Esophagus muscularis mucosa (tissue), 4 donors: Measurements from ENCODE around the gene RNF186. TPM values are rescaled to one million over a fixed set of nuclear protein-coding genes. Genes with fewer than 3 reads are reported as not detected.
"Not testable (repeated sequence)": the region's sequence is repeated elsewhere in the genome, so short reads cannot be mapped to it uniquely, and the experiment has no call there.

Experiments used
- DNase-seq: peaks from one replicate; pipeline ENCODE4 v3.0.0-alpha.2; 2017; ENCODE audit errors: extremely low spot score
- H3K27ac ChIP-seq, 4 donors: fragments of 200-600 bp; sonication (generic); replicated peaks in 1 of 4; 1 replicate in 3 of 4; 2 replicates in 1 of 4; pipeline ENCODE4 v1.5.1; 2016 to 2019; ENCODE audit warnings: mild to moderate bottlenecking in 1 of 4
- H3K27me3 ChIP-seq, 4 donors: fragments of 200-600 bp; sonication (generic); one replicate each; pipeline versions ENCODE4 v1.5.1 to v1.6.0; 2016 to 2019
- H3K36me3 ChIP-seq, 4 donors: fragments of 200-600 bp; sonication (generic); one replicate each; pipeline ENCODE4 v1.5.1; 2016 to 2019
- H3K4me1 ChIP-seq, 4 donors: fragments of 200-600 bp; sonication (generic); one replicate each; pipeline ENCODE4 v1.5.1; 2016 to 2019
- H3K4me3 ChIP-seq, 4 donors: fragments of 200-600 bp; sonication (generic); 1 replicate in 2 of 4; 2 replicates in 2 of 4; pipeline ENCODE4 v1.5.1; 2016 to 2019; ENCODE audit warnings: mild to moderate bottlenecking in 4 of 4, moderate library complexity in 1 of 4
- H3K9me3 ChIP-seq, 4 donors: fragments of 200-600 bp; sonication (generic); 1 replicate in 3 of 4; 2 replicates in 1 of 4; pipeline ENCODE4 v1.5.1; 2016 to 2019
- CTCF ChIP-seq, 3 experiments: fragments of 200-600 bp in 2 of 3; fragments of 450-650 bp in 1 of 3; sonication (generic) in 2 of 3; IDR thresholded peaks; one replicate each; pipeline ENCODE4 v1.5.1; 2017 to 2019; ENCODE audit warnings: antibody characterized with exemption in 3 of 3, mild to moderate bottlenecking in 2 of 3, moderate library complexity in 1 of 3
- EP300 ChIP-seq: sonication (generic); formaldehyde crosslinking; IDR thresholded peaks from one replicate; pipeline ENCODE4 v1.6.1; 2017; ENCODE audit warnings: antibody characterized with exemption
- POLR2A ChIP-seq: fragments of 450-650 bp; IDR thresholded peaks from one replicate; pipeline ENCODE4 v1.6.1; 2017; ENCODE audit warnings: antibody characterized with exemption, moderate library complexity, mild to moderate bottlenecking, low read depth
- POLR2AphosphoS5 ChIP-seq, 2 donors: sonication (generic); formaldehyde crosslinking; IDR thresholded peaks; one replicate each; pipeline ENCODE4 v1.6.1; 2017; ENCODE audit warnings: antibody characterized with exemption in 2 of 2
- WGBS: methylation state at CpG from one replicate; pipeline ENCODE4 v1.1.5; 2018; 5-methylcytosine and 5-hydroxymethylcytosine counted together
- intact Hi-C: fragments of 100-400 bp; cut with DNase I; formaldehyde crosslinking; loops from one replicate; pipeline ENCODE4 v1.15.1; 2023
- total RNA-seq, 4 donors: library from RNA; depleted of rRNA; stranded (reverse); fragments of >200 nt; gene quantifications; one replicate each; pipeline versions ENCODE4 v1.1.0 to v1.2.1, GENCODE V29; 2016

Gene RNF186
- total RNA-seq, 4 donors from 2014 or later = not detected

DNA sequence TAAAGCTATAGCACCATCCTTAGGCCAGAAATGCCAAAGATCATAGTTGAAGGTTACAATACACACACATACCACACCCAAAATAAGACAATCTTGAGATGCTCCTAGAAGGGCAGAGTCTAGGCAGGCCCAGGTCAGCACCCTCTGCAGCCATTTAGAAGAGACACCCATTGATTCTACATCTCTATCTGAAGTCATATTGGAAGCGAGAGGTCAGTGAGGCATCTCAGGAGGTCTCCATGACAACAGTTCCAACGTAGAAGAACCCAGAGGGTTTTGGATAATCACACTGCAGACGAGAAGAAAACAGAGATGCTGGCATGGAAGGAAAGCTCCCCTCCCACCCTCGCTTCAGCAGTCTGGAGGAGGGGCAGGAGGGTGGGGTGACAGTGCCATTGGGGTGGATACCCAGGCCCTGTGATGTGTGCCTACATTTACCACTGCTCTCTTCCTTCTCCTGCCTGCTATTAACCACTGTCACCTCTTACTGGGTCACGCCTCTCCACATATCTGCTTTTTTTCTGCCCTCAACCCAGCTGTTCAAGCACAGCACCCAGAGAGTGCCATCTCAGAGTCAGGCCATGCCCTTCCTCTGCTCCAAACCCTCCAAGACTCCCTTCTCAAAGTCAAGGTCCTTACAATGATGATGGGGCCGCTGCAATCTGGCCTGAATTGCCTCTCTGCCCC lies 21.6 kb downstream of the RNF186 start:
- WGBS = 86% methylated on average over 5 of the region's 6 CpGs
- H3K36me3 ChIP-seq = peaks cover 10 to 58% (median 17%) of the 10 kb centered on the region in 4 donors
- intact Hi-C loops = no loop called here

GRCh38 chr1:19792237-19793002 lies 22.7 kb downstream of the RNF186 start:
- 87% methylated on average over 4 of the region's 4 CpGs for WGBS
- no peak overlapping the region for H3K27ac ChIP-seq
- TF ChIP-seq CTCF (IDR thresholded peaks at IDR 0.05) (no peak), EP300 (no peak)
- no peaks in the 10 kb centered on the region for H3K9me3 ChIP-seq
- H3K4me3 ChIP-seq = no peak overlapping the region
- no peaks in the 10 kb centered on the region for H3K27me3 ChIP-seq
- DNase-seq = no peak
- intact Hi-C loops = no loop called here
- H3K36me3 ChIP-seq = peaks cover 10 to 68% (median 17%) of the 10 kb centered on the region in 4 donors
- peaks cover 0 to 4% (median 0%) of the 10 kb centered on the region in 4 donors for H3K4me1 ChIP-seq

More for the DNA sequence above, 21.6 kb downstream of the RNF186 start:
- DNase-seq = no peak
- Histone ChIP-seq H3K4me1 (peaks cover 0 to 10% (median 6%) of the 10 kb centered on the region in 4 donors), H3K27me3 (no peaks in the 10 kb centered on the region), H3K4me3 (no peak overlapping the region), H3K27ac (no peak overlapping the region), H3K9me3 (no peaks in the 10 kb centered on the region)
- TF ChIP-seq EP300 = no peak
- no peak for TF ChIP-seq POLR2A
- no peak for TF ChIP-seq CTCF (IDR thresholded peaks at IDR 0.05)
- TF ChIP-seq POLR2AphosphoS5 (IDR thresholded peaks at IDR 0.05) = no peak

GRCh38 chr1:19790061-19790975 lies 24.8 kb downstream of the RNF186 start:
- H3K27me3 ChIP-seq, H3K27ac ChIP-seq, H3K4me3 ChIP-seq, H3K9me3 ChIP-seq, H3K4me1 ChIP-seq, DNase-seq, intact Hi-C loops: not testable (repeated sequence)
- H3K36me3 ChIP-seq = peaks cover 16 to 79% (median 30%) of the 10 kb centered on the region in 4 donors
- WGBS = 90% methylated on average over 9 of the region's 9 CpGs

- Histone ChIP-seq H3K9me3 (no peaks in the 10 kb centered on the region), H3K4me1 (no peaks in the 10 kb centered on the region), H3K27me3 (no peaks in the 10 kb centered on the region), H3K36me3 (peaks cover 9 to 84% (median 27%) of the 10 kb centered on the region in 4 donors), H3K27ac (no peak overlapping the region), H3K4me3 (no peak overlapping the region)
- DNase-seq = no peak
- intact Hi-C loops = no loop called here
- no peak for TF ChIP-seq CTCF (IDR thresholded peaks at IDR 0.05)
- no peak for TF ChIP-seq EP300
- no peak for TF ChIP-seq POLR2A
- TF ChIP-seq POLR2AphosphoS5 (IDR thresholded peaks at IDR 0.05) = no peak
- 77% methylated on average over 9 of the region's 9 CpGs for WGBS
These were observed 28.1 kb downstream of the RNF186 start for GRCh38 chr1:19786988-19787423.

DNA sequence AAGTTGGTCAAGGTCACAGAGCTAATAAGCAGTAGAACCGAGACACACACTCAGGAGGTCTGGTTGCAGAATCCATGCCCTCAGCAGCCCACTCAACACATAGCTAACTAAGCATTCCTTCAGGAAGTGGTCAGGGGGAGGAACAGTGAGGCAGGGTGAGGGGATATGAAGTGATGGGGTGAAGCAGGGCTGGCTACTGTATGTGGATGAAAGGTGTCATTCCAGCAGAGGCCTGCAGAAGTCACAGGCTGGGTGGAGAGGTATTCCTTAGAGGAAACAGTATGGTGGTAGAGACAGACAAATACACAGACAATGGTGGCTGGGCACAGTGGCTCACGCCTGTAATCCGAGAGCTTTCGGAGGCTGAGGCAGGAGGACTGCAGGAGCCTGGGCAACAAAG lies 29.4 kb downstream of the RNF186 start:
- H3K27me3 ChIP-seq = no peaks in the 10 kb centered on the region
- no peaks in the 10 kb centered on the region for H3K4me1 ChIP-seq
- no peak overlapping the region for H3K27ac ChIP-seq
- H3K4me3 ChIP-seq = no peak overlapping the region
- no peak for DNase-seq
- TF ChIP-seq CTCF (IDR thresholded peaks at IDR 0.05) (no peak), POLR2AphosphoS5 (IDR thresholded peaks at IDR 0.05) (no peak), EP300 (no peak), POLR2A (no peak)
- H3K36me3 ChIP-seq = peaks cover 8 to 81% (median 24%) of the 10 kb centered on the region in 4 donors
- intact Hi-C loops = no loop called here
- 74% methylated on average over 4 of the region's 4 CpGs for WGBS
- no peaks in the 10 kb centered on the region for H3K9me3 ChIP-seq
